HepG2 (cell line): ENCODE measurements around the gene MGAT2.

Experiments used
- ELF4 ChIP-seq: sonication (generic); formaldehyde crosslinking; IDR thresholded peaks from 2 replicates; pipeline ENCODE4 v1.5.0; 2020; ENCODE audit warnings: missing genetic modification reagents, mild to moderate bottlenecking, moderate library complexity, borderline replicate concordance
- ERF ChIP-seq: IDR thresholded peaks from 2 replicates; pipeline ENCODE4 v1.6.1; 2018; ENCODE audit warnings: missing biosample characterization, missing genetic modification reagents
- HOXA7 ChIP-seq: sonication (generic); formaldehyde crosslinking; IDR thresholded peaks from 2 replicates; pipeline ENCODE4 v1.8.1; 2022; ENCODE audit warnings: mild to moderate bottlenecking, missing genetic modification reagents, moderate library complexity
- KAT2B ChIP-seq: fragments of 150-350 bp; IDR thresholded peaks from 2 replicates; pipeline ENCODE4 v1.6.1; 2014; ENCODE audit warnings: low read depth, low read length, borderline replicate concordance
- RAD21 ChIP-seq: fragments of 450-650 bp; formaldehyde crosslinking; IDR thresholded peaks from 2 replicates; pipeline ENCODE4 v1.5.0; 2020; ENCODE audit warnings: mild to moderate bottlenecking
- TSC22D2 ChIP-seq: sonication (generic); formaldehyde crosslinking; IDR thresholded peaks from 2 replicates; pipeline ENCODE4 v1.5.1; 2020; ENCODE audit warnings: missing genetic modification reagents, mild to moderate bottlenecking, borderline replicate concordance
- ZFP37 ChIP-seq: sonication (generic); formaldehyde crosslinking; IDR thresholded peaks from 2 replicates; pipeline ENCODE4 v1.4.0; 2020; ENCODE audit warnings: missing genetic modification reagents, borderline replicate concordance
- ZFX ChIP-seq: sonication (generic); formaldehyde crosslinking; IDR thresholded peaks from 2 replicates; pipeline ENCODE4 v1.4.0; 2020; ENCODE audit warnings: mild to moderate bottlenecking, low read depth, missing genetic modification reagents, moderate library complexity
- TF ChIP-seq, protein P1 (sequence below): sonication (generic); formaldehyde crosslinking; IDR thresholded peaks from 2 replicates; pipeline ENCODE4 v1.9.0; 2022; ENCODE audit warnings: low read depth, missing genetic modification reagents
- TF ChIP-seq, protein P2 (sequence below): IDR thresholded peaks from 2 replicates; pipeline ENCODE4 v1.6.1; 2016; ENCODE audit warnings: missing compliant biosample characterization, missing genetic modification reagents, borderline replicate concordance

DNA sequence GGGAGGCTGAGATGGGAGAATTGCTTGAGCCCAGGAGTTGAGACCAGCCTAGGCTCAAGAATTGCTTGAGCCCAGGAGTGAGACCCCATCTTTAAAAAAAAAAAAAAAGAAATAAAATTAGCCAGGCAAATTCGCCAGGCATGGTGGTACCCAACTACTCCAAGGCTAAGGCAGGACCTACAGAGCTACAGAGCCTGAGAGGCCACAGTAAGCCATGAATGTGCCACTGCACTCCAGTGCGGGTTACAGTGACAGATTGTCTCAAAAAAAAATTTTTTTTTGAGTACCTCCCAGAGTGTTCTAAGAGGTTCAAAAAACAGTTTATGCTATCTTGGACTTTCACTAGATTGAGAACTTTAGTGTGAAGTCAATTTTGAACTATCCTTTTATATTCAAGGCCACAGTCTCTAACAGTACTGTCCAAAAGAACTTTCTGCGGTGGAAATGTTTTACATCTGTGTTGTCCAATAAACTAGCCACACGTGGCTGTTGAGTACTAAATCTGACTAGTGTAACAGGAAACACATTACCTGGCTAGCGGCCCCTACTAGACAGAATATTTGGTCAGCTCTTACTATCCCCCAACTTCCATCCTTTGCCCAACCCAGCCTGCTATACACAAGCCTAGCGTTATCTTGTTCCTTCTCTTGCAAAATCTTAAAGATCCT is 2.6 kb upstream of the MGAT2 start:
- TF ChIP-seq TSC22D2 (CRISPR knock-in tag) (no peak), KAT2B (no peak), ZFP37 (no peak), ELF4 (no peak), RAD21 (CRISPR knock-in tag) (no peak), ZFX (no peak), HOXA7 (CRISPR knock-in tag) (no peak), ERF (CRISPR knock-in tag) (no peak)
- TF ChIP-seq, protein P1, sequence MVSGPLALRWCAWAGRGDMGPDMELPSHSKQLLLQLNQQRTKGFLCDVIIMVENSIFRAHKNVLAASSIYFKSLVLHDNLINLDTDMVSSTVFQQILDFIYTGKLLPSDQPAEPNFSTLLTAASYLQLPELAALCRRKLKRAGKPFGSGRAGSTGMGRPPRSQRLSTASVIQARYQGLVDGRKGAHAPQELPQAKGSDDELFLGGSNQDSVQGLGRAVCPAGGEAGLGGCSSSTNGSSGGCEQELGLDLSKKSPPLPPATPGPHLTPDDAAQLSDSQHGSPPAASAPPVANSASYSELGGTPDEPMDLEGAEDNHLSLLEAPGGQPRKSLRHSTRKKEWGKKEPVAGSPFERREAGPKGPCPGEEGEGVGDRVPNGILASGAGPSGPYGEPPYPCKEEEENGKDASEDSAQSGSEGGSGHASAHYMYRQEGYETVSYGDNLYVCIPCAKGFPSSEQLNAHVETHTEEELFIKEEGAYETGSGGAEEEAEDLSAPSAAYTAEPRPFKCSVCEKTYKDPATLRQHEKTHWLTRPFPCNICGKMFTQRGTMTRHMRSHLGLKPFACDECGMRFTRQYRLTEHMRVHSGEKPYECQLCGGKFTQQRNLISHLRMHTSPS (CRISPR knock-in tag) = no peak
- TF ChIP-seq, protein P2, sequence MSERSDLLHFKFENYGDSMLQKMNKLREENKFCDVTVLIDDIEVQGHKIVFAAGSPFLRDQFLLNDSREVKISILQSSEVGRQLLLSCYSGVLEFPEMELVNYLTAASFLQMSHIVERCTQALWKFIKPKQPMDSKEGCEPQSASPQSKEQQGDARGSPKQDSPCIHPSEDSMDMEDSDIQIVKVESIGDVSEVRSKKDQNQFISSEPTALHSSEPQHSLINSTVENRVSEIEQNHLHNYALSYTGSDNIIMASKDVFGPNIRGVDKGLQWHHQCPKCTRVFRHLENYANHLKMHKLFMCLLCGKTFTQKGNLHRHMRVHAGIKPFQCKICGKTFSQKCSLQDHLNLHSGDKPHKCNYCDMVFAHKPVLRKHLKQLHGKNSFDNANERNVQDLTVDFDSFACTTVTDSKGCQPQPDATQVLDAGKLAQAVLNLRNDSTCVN (CRISPR knock-in tag) = no peak
